Nephron (organoid): Measurements from ENCODE around the gene HOXD11.

Source experiments
- H3K27ac Mint-ChIP-seq, 3 experiments: 2 replicates each; pipeline ENCODE4 v1.8.0; 2020; ENCODE audit warnings: mixed read lengths in 3 of 3, mild to moderate bottlenecking in 2 of 3, moderate library complexity in 1 of 3
- H3K27me3 Mint-ChIP-seq: 2 replicates; pipeline ENCODE4 v1.8.0; 2021; ENCODE audit warnings: low read depth, mild to moderate bottlenecking, moderate library complexity, mixed read lengths
- H3K36me3 Mint-ChIP-seq: 2 replicates; pipeline ENCODE4 v1.8.0; 2020; ENCODE audit warnings: low read depth, mixed read lengths
- H3K4me1 Mint-ChIP-seq: 2 replicates; pipeline ENCODE4 v1.8.0; 2020; ENCODE audit warnings: mixed read lengths
- H3K4me3 Mint-ChIP-seq, 3 experiments: 2 replicates each; pipeline ENCODE4 v1.8.0; 2020; ENCODE audit warnings: mild to moderate bottlenecking in 3 of 3, mixed read lengths in 3 of 3, moderate library complexity in 2 of 3
- H3K9me3 Mint-ChIP-seq: 2 replicates; pipeline ENCODE4 v1.8.0; 2020; ENCODE audit warnings: mixed read lengths
- TF ChIP-seq, protein P1 (sequence below), 3 experiments: fragments of 200-600 bp; sonication (generic); IDR thresholded peaks; one replicate each; pipeline ENCODE4 v1.5.0; 2021; ENCODE audit warnings: antibody characterized with exemption in 3 of 3; ENCODE audit not compliant: unreplicated experiment in 3 of 3

Gene HOXD11

DNA sequence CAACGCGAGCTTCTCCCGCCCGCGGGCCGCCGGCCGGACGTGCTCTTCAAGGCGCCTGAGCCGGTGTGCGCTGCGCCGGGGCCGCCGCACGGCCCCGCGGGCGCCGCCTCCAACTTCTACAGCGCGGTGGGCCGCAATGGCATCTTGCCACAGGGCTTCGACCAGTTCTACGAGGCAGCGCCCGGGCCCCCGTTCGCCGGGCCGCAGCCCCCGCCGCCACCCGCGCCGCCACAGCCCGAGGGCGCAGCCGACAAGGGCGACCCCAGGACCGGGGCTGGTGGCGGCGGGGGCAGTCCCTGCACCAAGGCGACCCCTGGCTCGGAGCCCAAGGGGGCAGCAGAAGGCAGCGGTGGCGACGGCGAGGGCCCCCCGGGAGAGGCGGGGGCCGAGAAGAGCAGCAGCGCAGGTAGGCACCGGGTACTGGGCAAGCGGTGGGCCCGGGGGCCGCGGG lies 676 bp downstream of the HOXD11 start:
- Mint-ChIP-seq H3K27ac (peak overlapping the region in 1 of 3 experiments; percentile 99), H3K36me3 (peaks cover 36% of the 10 kb centered on the region), H3K4me3 (peak overlapping the region in 1 of 3 experiments; percentile 78), H3K27me3 (peaks cover 96% of the 10 kb centered on the region), H3K4me1 (peaks cover 38% of the 10 kb centered on the region), H3K9me3 (no peaks in the 10 kb centered on the region)
- TF ChIP-seq, protein P1, sequence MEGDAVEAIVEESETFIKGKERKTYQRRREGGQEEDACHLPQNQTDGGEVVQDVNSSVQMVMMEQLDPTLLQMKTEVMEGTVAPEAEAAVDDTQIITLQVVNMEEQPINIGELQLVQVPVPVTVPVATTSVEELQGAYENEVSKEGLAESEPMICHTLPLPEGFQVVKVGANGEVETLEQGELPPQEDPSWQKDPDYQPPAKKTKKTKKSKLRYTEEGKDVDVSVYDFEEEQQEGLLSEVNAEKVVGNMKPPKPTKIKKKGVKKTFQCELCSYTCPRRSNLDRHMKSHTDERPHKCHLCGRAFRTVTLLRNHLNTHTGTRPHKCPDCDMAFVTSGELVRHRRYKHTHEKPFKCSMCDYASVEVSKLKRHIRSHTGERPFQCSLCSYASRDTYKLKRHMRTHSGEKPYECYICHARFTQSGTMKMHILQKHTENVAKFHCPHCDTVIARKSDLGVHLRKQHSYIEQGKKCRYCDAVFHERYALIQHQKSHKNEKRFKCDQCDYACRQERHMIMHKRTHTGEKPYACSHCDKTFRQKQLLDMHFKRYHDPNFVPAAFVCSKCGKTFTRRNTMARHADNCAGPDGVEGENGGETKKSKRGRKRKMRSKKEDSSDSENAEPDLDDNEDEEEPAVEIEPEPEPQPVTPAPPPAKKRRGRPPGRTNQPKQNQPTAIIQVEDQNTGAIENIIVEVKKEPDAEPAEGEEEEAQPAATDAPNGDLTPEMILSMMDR (IDR thresholded peaks at IDR 0.05; ENCODE audit: unreplicated experiment in 3 of 3): no peak

DNA sequence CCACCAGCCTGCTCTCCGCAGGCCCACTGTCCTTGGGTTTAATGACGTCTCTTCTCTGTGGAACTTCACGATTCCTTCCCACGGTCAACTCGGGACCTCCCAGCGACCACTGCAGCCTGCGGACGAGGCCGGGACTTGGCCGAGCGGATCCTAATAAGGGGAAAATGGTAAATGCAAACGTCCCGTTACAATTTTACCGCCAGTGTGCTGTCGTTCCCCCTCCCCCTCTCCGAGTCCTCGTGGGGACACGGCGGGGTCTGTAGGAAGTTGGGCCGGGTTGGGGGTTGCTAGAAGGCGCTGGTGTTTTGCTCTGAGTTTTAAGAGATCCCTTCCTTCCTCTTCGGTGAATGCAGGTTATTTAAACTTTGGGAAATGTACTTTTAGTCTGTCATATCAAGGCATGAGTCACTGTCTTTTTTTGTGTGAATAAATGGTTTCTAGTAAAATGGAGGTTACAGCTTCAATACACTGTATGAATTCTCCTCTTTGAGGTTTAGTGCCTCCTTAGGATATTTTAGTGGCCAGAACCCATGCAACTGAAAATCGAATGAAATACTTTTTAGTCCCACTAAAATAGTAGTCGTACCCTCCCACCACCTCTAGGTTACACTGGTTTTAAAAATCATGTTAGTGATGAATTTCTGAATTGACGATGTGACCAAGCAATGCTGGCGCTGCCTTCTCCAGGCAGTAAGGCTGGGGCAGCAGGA lies 2.3 kb downstream of the HOXD11 start:
- H3K27me3 Mint-ChIP-seq: peaks cover 96% of the 10 kb centered on the region
- peak overlapping the region in 2 of 3 experiments; percentile 24 to 99 for H3K27ac Mint-ChIP-seq
- peak overlapping the region; percentile 76 to 80 (median 78) for H3K4me3 Mint-ChIP-seq
- TF ChIP-seq, protein P1 (IDR thresholded peaks at IDR 0.05; ENCODE audit: unreplicated experiment in 3 of 3): peak in 1 of 3 experiments; percentile 11
- H3K9me3 Mint-ChIP-seq: no peaks in the 10 kb centered on the region
- H3K36me3 Mint-ChIP-seq: peaks cover 47% of the 10 kb centered on the region
- H3K4me1 Mint-ChIP-seq: peaks cover 33% of the 10 kb centered on the region

DNA sequence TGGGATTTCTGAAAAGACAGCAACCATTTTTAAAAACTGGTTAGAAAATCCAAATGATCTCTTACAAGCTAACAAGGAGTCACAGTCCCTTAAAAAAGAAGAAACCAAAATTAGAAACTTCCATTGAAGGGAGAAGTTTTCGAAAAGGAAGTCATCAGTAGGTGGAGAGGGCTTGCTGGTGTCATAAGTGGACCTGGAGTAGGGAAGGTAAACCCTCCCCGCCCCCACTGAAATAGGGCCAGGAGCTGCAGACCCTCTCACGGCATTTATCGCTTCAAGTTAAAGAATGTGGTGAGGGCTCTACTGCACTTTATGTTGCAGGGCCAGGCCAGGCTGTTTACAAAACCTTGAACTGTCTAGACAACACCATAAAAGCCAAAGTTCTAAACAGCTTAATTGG lies 2.9 kb downstream of the HOXD11 start:
- Mint-ChIP-seq H3K4me1 (peaks cover 30% of the 10 kb centered on the region), H3K4me3 (peak overlapping the region; percentile 76 to 80 (median 78)), H3K27me3 (peaks cover 96% of the 10 kb centered on the region), H3K9me3 (no peaks in the 10 kb centered on the region), H3K36me3 (peaks cover 49% of the 10 kb centered on the region), H3K27ac (peak overlapping the region in 2 of 3 experiments; percentile 24 to 99)
- TF ChIP-seq, protein P1 (IDR thresholded peaks at IDR 0.05; ENCODE audit: unreplicated experiment in 3 of 3): no peak

DNA sequence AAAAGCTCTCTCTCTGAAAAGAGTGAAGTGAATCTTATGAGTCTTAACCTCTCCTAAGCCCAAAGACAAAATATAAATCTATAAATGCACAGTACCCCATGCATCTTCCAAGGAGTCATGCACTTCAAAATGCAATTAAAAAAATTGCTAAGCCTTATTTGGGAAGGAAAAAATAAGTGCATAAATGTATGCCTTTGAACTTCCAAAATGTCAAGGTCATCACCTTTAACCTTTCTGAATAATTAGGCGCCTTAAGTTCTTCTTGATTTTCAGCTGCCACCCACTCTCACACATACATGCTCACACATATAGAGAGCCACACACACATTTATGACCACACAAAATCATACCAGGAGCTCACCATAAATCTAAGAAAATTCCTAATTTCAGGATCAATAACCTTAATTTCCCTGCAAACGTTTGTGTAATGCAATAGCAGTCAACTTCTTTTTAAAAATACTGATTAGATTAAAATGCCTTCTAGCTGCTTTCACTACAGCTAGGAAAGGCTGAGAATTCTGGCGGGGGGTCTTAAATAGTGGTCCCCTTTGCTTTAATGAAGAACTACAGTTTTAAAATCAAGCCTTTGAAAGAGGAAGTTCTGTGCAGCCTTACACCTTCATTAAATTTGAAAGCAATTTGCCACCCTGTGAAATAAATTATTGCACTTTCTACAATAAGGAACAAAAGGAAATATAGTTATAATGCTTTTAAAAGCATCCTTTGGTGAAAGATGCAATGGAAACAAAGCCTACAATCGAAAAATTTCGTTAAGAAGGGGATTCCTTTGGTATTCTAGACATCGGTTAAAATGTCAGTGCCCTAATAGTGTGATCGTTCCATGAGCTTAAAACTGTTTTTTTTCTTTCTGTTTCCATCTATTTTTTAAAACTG lies 3.6 kb downstream of the HOXD11 start:
- Mint-ChIP-seq H3K4me1 (peaks cover 27% of the 10 kb centered on the region), H3K9me3 (no peaks in the 10 kb centered on the region), H3K36me3 (peaks cover 49% of the 10 kb centered on the region), H3K4me3 (peak overlapping the region; percentile 76 to 80 (median 78)), H3K27ac (peak overlapping the region in 2 of 3 experiments; percentile 60 to 99), H3K27me3 (peaks cover 96% of the 10 kb centered on the region)
- TF ChIP-seq, protein P1 (IDR thresholded peaks at IDR 0.05; ENCODE audit: unreplicated experiment in 3 of 3): no peak

DNA sequence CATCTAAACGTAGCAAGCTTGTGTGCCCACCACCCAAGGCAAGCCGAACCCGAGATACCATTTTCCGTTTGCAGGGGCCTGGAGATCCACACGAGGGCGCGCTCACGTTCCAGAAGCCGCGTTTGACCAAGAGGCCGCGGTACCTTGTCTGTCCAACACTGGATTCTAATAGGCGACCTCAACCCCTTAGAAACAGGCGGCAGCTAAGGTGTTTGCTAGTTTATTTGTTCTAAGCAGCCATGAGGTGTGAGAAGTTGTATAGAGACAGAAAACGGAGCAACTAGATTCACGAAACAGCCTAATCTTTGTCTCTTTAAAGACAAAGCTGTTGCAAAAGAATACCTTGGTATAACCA lies 4.2 kb downstream of the HOXD11 start:
- H3K9me3 Mint-ChIP-seq: no peaks in the 10 kb centered on the region
- peak overlapping the region; percentile 58 to 78 (median 70) for H3K4me3 Mint-ChIP-seq
- peaks cover 49% of the 10 kb centered on the region for H3K36me3 Mint-ChIP-seq

More for the DNA sequence above, 4.2 kb downstream of the HOXD11 start:
- Mint-ChIP-seq H3K27me3 (peaks cover 96% of the 10 kb centered on the region), H3K4me1 (peaks cover 21% of the 10 kb centered on the region), H3K27ac (peak overlapping the region in 2 of 3 experiments; percentile 60 to 99)
- TF ChIP-seq, protein P1 (IDR thresholded peaks at IDR 0.05; ENCODE audit: unreplicated experiment in 3 of 3): peak; percentile 76 to 81 (median 80)
